ENCODE measurements around the gene TTLL9. TPM values are rescaled to one million over a fixed set of nuclear protein-coding genes. Genes with fewer than 3 reads are reported as not detected.

Gene TTLL9
- total and polyA plus RNA-seq, 2 of the 13 experiments (the other 11 are each of a cell fraction or from before 2014, with no cell fraction given): not detected

DNA sequence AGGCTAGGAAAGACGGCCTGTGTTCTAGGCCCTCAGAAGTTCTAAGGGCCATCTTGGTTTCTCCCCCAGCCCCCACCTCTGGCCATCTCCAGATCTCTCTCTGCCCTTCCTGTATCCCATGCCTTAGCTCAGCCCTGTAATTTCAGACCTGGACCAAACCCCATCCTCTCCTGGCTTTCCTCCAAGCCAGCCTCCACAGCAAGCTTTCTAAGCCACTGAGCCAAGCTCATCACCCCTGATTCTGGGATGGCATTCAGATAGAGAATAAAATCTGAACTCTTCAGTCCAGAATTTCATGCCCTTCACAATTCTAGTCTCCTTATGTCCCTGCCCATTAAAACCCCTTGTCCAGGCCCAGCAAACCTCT lies 120.9 kb downstream of the TTLL9 start:
- CTCF ChIA-PET (ENCODE audit: low intra/inter-chr PET ratio, low total read pairs): no interaction called here
- FAIRE-seq: no peak
- in situ Hi-C loops (cut with HindIII; ENCODE audit: extremely low pct_ligation_motif_present, low pct_unique_long_range_greater_than_20kb): no loop called here

More for the DNA sequence above, 120.9 kb downstream of the TTLL9 start:
- no peak for ATAC-seq
- no peaks in the 10 kb centered on the region for H3K9me3 ChIP-seq (ENCODE audit: low read length)
- no peaks in the 10 kb centered on the region for H3K4me1 ChIP-seq (ENCODE audit: insufficient read depth, low read length)
- peaks cover 8 to 46% of the 10 kb centered on the region in 2 experiments; a peak in 4 of 5 replicates for H3K27me3 ChIP-seq (ENCODE audit: control insufficient read depth in 1 of 2, insufficient read depth in 2 of 2, low read length in 2 of 2)
- H3K4me3 ChIP-seq (replicated peaks in 1 of 3; ENCODE audit: insufficient read depth in 1 of 3, low read depth in 2 of 3, low read length in 3 of 3): no peak overlapping the region
- BruUV-seq (replicated peaks): no TSS peak
- H3K27ac ChIP-seq (ENCODE audit: extremely low read length, insufficient read depth, low read length): no peak overlapping the region
- H4K20me1 ChIP-seq (ENCODE audit: insufficient read depth, low read length): peaks cover 6% of the 10 kb centered on the region; the same call in 1 of the 2 replicates
- 12% methylated on average over 1 of the region's 1 CpG for WGBS (ENCODE audit: low lambda C conversion rate)
- H3K36me3 ChIP-seq (replicated peaks in 1 of 2; ENCODE audit: control insufficient read depth in 1 of 2, insufficient read depth in 2 of 2, low read length in 2 of 2): no peaks in the 10 kb centered on the region
- H3K4me2 ChIP-seq (ENCODE audit: low read depth, low read length): no peak overlapping the region
- intact Hi-C loops (cut with micrococcal nuclease; ENCODE audit: unreplicated experiment): no loop called here
- POLR2A ChIA-PET: no interaction called here
- no peak for DNase-seq (ENCODE audit: low spot score)
- H2AFZ ChIP-seq (ENCODE audit: low read length): no peak overlapping the region
- H3K9ac ChIP-seq (ENCODE audit: insufficient read depth, low read depth, low read length): no peak overlapping the region
- no peaks in the 10 kb centered on the region for H3K79me2 ChIP-seq (ENCODE audit: insufficient read depth, low read length)
- TF ChIP-seq ZNF784 (CRISPR knock-in tag; IDR thresholded peaks at IDR 0.05; ENCODE audit: borderline replicate concordance): no peak
- TF ChIP-seq THAP11 (CRISPR knock-in tag; IDR thresholded peaks at IDR 0.05): no peak
- TF ChIP-seq, protein P1, sequence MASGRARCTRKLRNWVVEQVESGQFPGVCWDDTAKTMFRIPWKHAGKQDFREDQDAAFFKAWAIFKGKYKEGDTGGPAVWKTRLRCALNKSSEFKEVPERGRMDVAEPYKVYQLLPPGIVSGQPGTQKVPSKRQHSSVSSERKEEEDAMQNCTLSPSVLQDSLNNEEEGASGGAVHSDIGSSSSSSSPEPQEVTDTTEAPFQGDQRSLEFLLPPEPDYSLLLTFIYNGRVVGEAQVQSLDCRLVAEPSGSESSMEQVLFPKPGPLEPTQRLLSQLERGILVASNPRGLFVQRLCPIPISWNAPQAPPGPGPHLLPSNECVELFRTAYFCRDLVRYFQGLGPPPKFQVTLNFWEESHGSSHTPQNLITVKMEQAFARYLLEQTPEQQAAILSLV (CRISPR knock-in tag; IDR thresholded peaks at IDR 0.05; ENCODE audit: borderline replicate concordance): no peak
- TF ChIP-seq GABPB1 (CRISPR knock-in tag; IDR thresholded peaks at IDR 0.05): no peak
- no peak for TF ChIP-seq ZNF260 (CRISPR knock-in tag; IDR thresholded peaks at IDR 0.05; ENCODE audit: borderline replicate concordance, low read depth)
- no peak for TF ChIP-seq ZNF569 (CRISPR knock-in tag; IDR thresholded peaks at IDR 0.05; ENCODE audit: borderline replicate concordance)
- no peak for TF ChIP-seq REPIN1 (CRISPR knock-in tag; IDR thresholded peaks at IDR 0.05; ENCODE audit: borderline replicate concordance, low read depth)
- TF ChIP-seq ZNF318 (CRISPR knock-in tag; IDR thresholded peaks at IDR 0.05): no peak
- no peak for TF ChIP-seq RCOR2 (CRISPR knock-in tag; IDR thresholded peaks at IDR 0.05)
- no peak for TF ChIP-seq MEIS2 (CRISPR knock-in tag; IDR thresholded peaks at IDR 0.05)
- no peak for TF ChIP-seq SP2 (CRISPR knock-in tag; IDR thresholded peaks at IDR 0.05)

Measured in HepG2 (cell line).